Measurements from ENCODE around the gene FAM107B. TPM values are rescaled to one million over a fixed set of nuclear protein-coding genes. Genes with fewer than 3 reads are reported as not detected.
A peak's percentile ranks its signal among the peaks of the same experiment; 100 is the strongest.

Gene FAM107B
- total and polyA plus RNA-seq, 7 experiments from 2014 or later: 167 to 236 (median 211) TPM

DNA sequence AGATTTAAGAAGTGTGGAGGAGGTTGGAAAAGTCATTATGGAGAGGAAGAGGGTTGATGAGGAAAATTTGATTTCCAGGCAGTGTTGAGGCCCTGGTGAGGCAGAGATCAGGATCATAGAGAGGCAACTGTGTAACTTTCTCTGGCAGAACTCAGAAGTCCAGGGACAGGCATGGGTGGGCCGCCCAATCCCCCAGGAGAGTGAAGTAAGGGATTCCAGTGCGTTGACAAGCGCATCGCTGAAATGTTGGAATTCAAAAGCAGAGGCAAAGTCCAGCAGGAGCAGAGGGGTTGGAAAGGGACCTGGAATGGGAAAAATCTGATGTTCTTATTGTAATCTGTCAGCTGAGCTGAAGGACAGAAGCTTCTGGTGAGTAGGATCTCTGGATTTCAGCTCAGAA, 207.3 kb downstream of the FAM107B start:
- DNase-seq (no peak), ATAC-seq (no peak)
- H3K27ac ChIP-seq (ENCODE audit: low read depth, low read length): peak overlapping the region; percentile 87
- H3K9me3 ChIP-seq (ENCODE audit: control insufficient read depth in 2 of 3, low read length in 3 of 3): no peaks in the 10 kb centered on the region
- H3K27me3 ChIP-seq (ENCODE audit: control insufficient read depth in 2 of 2, insufficient read depth in 2 of 2, low read length in 2 of 2): no peaks in the 10 kb centered on the region
- H3K27me3 Mint-ChIP-seq: no peaks in the 10 kb centered on the region
- H3K4me3 ChIP-seq (ENCODE audit: low read length): no peak overlapping the region
- intact Hi-C loops (cut with micrococcal nuclease): no loop called here
- peaks cover 0 to 16% (median 5%) of the 10 kb centered on the region in 11 donors for H3K9me3 Mint-ChIP-seq
- H3K27ac Mint-ChIP-seq: peak overlapping the region; percentile 72 to 100 (median 96)
- H3K4me3 Mint-ChIP-seq: peak overlapping the region; percentile 23 to 97 (median 85)
- peaks cover 0 to 29% (median 6%) of the 10 kb centered on the region in 3 experiments for H3K36me3 ChIP-seq (ENCODE audit: control insufficient read depth in 2 of 3, insufficient read depth in 3 of 3, low read length in 3 of 3)
- ChIA-PET POLR2A (interaction anchor here (1.0 to 19.3 kb wide), 2 partner anchors 7 to 19 kb away, joined by 3 to 429 read pairs; no protein-coding TSS in a partner anchor), CTCF (interaction anchor here (0.7 to 0.9 kb wide), 2 partner anchors 16 to 300 kb away, joined by 3 to 4 read pairs; no protein-coding TSS in a partner anchor)
- peaks cover 72 to 88% (median 85%) of the 10 kb centered on the region in 7 donors for H3K4me1 Mint-ChIP-seq
- H3K36me3 Mint-ChIP-seq: peaks cover 15 to 60% (median 34%) of the 10 kb centered on the region in 5 donors
- H3K4me1 ChIP-seq (ENCODE audit: control insufficient read depth in 2 of 2, insufficient read depth in 2 of 2, low read length in 2 of 2): peaks cover 56 to 63% of the 10 kb centered on the region in 2 donors

GRCh38 chr10:14566498-14566897, 208.2 kb downstream of the FAM107B start:
- H3K27ac Mint-ChIP-seq: peak overlapping the region; percentile 92 to 99 (median 96)
- peak overlapping the region; percentile 48 to 97 (median 80) for H3K4me3 Mint-ChIP-seq
- DNase-seq (no peak), ATAC-seq (no peak)
- H3K27me3 Mint-ChIP-seq: no peaks in the 10 kb centered on the region
- peaks cover 15 to 59% (median 34%) of the 10 kb centered on the region in 5 donors for H3K36me3 Mint-ChIP-seq
- ChIA-PET CTCF (interaction anchor here (0.7 kb wide), 1 partner anchor 148 kb away, joined by 3 read pairs; no protein-coding TSS in a partner anchor), POLR2A (interaction anchor here (1.0 to 19.3 kb wide), 3 partner anchors 8 to 20 kb away, joined by 3 to 429 read pairs (median 3); no protein-coding TSS in a partner anchor)
- Histone ChIP-seq H3K4me1 (ENCODE audit: control insufficient read depth in 2 of 2, insufficient read depth in 2 of 2, low read length in 2 of 2) (peaks cover 58 to 68% of the 10 kb centered on the region in 2 donors), H3K27ac (ENCODE audit: low read depth, low read length) (peak overlapping the region; percentile 82), H3K9me3 (ENCODE audit: control insufficient read depth in 2 of 3, low read length in 3 of 3) (no peaks in the 10 kb centered on the region), H3K4me3 (ENCODE audit: low read length) (no peak overlapping the region), H3K27me3 (ENCODE audit: control insufficient read depth in 2 of 2, insufficient read depth in 2 of 2, low read length in 2 of 2) (no peaks in the 10 kb centered on the region), H3K36me3 (ENCODE audit: control insufficient read depth in 2 of 3, insufficient read depth in 3 of 3, low read length in 3 of 3) (peaks cover 0 to 29% (median 6%) of the 10 kb centered on the region in 3 experiments)
- H3K4me1 Mint-ChIP-seq: peaks cover 71 to 89% (median 87%) of the 10 kb centered on the region in 7 donors
- H3K9me3 Mint-ChIP-seq: peaks cover 0 to 16% (median 5%) of the 10 kb centered on the region in 11 donors
- intact Hi-C loops (cut with micrococcal nuclease): no loop called here

- CTCF ChIA-PET: interaction anchor here (0.8 to 1.9 kb wide), 3 partner anchors 18 to 32 kb away, joined by 3 to 10 read pairs (median 3); no protein-coding TSS in a partner anchor
- no peak for DNase-seq
- Mint-ChIP-seq H3K27ac (peak overlapping the region; percentile 92 to 99 (median 96)), H3K27me3 (no peaks in the 10 kb centered on the region), H3K4me3 (peak overlapping the region; percentile 58 to 93 (median 86)), H3K36me3 (peaks cover 16 to 61% (median 37%) of the 10 kb centered on the region in 5 donors), H3K4me1 (peaks cover 77 to 97% (median 91%) of the 10 kb centered on the region in 7 donors), H3K9me3 (peaks cover 0 to 16% (median 5%) of the 10 kb centered on the region in 11 donors)
- no peaks in the 10 kb centered on the region for H3K27me3 ChIP-seq (ENCODE audit: control insufficient read depth in 2 of 2, insufficient read depth in 2 of 2, low read length in 2 of 2)
- H3K4me1 ChIP-seq (ENCODE audit: control insufficient read depth in 2 of 2, insufficient read depth in 2 of 2, low read length in 2 of 2): peaks cover 71 to 75% of the 10 kb centered on the region in 2 donors
- intact Hi-C loops (cut with micrococcal nuclease): no loop called here
- no peak overlapping the region for H3K4me3 ChIP-seq (ENCODE audit: low read length)
- POLR2A ChIA-PET: interaction anchor here (1.3 to 19.3 kb wide), 5 partner anchors 9 to 33 kb away, joined by 3 to 429 read pairs (median 4); no protein-coding TSS in a partner anchor
- H3K36me3 ChIP-seq (ENCODE audit: control insufficient read depth in 2 of 3, insufficient read depth in 3 of 3, low read length in 3 of 3): peaks cover 0 to 29% (median 6%) of the 10 kb centered on the region in 3 experiments
- no peak for ATAC-seq
- H3K9me3 ChIP-seq (ENCODE audit: control insufficient read depth in 2 of 3, low read length in 3 of 3): no peaks in the 10 kb centered on the region
- H3K27ac ChIP-seq (ENCODE audit: low read depth, low read length): peak overlapping the region; percentile 82
Measured at GRCh38 chr10:14565199-14565598, 209.5 kb downstream of the FAM107B start.

GRCh38 chr10:14564268-14564744, 210.4 kb downstream of the FAM107B start:
- POLR2A ChIA-PET: interaction anchor here (0.6 to 19.3 kb wide), 13 partner anchors 7 to 258 kb away, joined by 3 to 429 read pairs (median 4); no protein-coding TSS in a partner anchor
- peaks cover 0 to 16% (median 5%) of the 10 kb centered on the region in 11 donors for H3K9me3 Mint-ChIP-seq
- DNase-seq (peak in 6 of 9 donors; percentile 42 to 62 (median 58)), ATAC-seq (peak; percentile 64)
- CTCF ChIA-PET: interaction anchor here (0.7 to 1.9 kb wide), 6 partner anchors 18 to 980 kb away, joined by 3 to 10 read pairs (median 3); partner anchors contain the start of genes CDNF, HSPA14 and MSANTD7
- peak overlapping the region; percentile 92 to 99 (median 96) for H3K27ac Mint-ChIP-seq
- Histone ChIP-seq H3K9me3 (ENCODE audit: control insufficient read depth in 2 of 3, low read length in 3 of 3) (no peaks in the 10 kb centered on the region), H3K27me3 (ENCODE audit: control insufficient read depth in 2 of 2, insufficient read depth in 2 of 2, low read length in 2 of 2) (no peaks in the 10 kb centered on the region), H3K36me3 (ENCODE audit: control insufficient read depth in 2 of 3, insufficient read depth in 3 of 3, low read length in 3 of 3) (peaks cover 0 to 29% (median 6%) of the 10 kb centered on the region in 3 experiments), H3K4me3 (ENCODE audit: low read length) (peak overlapping the region; percentile 51), H3K27ac (ENCODE audit: low read depth, low read length) (peak overlapping the region; percentile 82), H3K4me1 (ENCODE audit: control insufficient read depth in 2 of 2, insufficient read depth in 2 of 2, low read length in 2 of 2) (peaks cover 78 to 80% of the 10 kb centered on the region in 2 donors)
- H3K4me3 Mint-ChIP-seq: peak overlapping the region; percentile 76 to 93 (median 86)
- no peaks in the 10 kb centered on the region for H3K27me3 Mint-ChIP-seq
- H3K36me3 Mint-ChIP-seq: peaks cover 20 to 59% (median 41%) of the 10 kb centered on the region in 5 donors
- intact Hi-C loops (cut with micrococcal nuclease): loop anchor here (1.0 to 5.0 kb wide), 4 partner anchors 8 to 777 kb away; no protein-coding TSS in a partner anchor
- H3K4me1 Mint-ChIP-seq: peaks cover 84 to 100% (median 92%) of the 10 kb centered on the region in 7 donors

- no peaks in the 10 kb centered on the region for H3K27me3 ChIP-seq (ENCODE audit: control insufficient read depth in 2 of 2, insufficient read depth in 2 of 2, low read length in 2 of 2)
- POLR2A ChIA-PET: interaction anchor here (0.6 to 19.3 kb wide), 12 partner anchors 8 to 96 kb away, joined by 3 to 429 read pairs (median 4); no protein-coding TSS in a partner anchor
- Mint-ChIP-seq H3K4me3 (peak overlapping the region; percentile 68 to 93 (median 86)), H3K36me3 (peaks cover 20 to 53% (median 40%) of the 10 kb centered on the region in 5 donors), H3K27ac (peak overlapping the region; percentile 92 to 99 (median 96)), H3K9me3 (peaks cover 0 to 16% (median 5%) of the 10 kb centered on the region in 11 donors), H3K27me3 (no peaks in the 10 kb centered on the region), H3K4me1 (peaks cover 83 to 100% (median 92%) of the 10 kb centered on the region in 7 donors)
- intact Hi-C loops (cut with micrococcal nuclease): loop anchor here (2.0 to 5.0 kb wide), 3 partner anchors 19 to 776 kb away; no protein-coding TSS in a partner anchor
- ATAC-seq: no peak
- no peaks in the 10 kb centered on the region for H3K9me3 ChIP-seq (ENCODE audit: control insufficient read depth in 2 of 3, low read length in 3 of 3)
- H3K4me3 ChIP-seq (ENCODE audit: low read length): peak overlapping the region; percentile 51
- peaks cover 80 to 81% of the 10 kb centered on the region in 2 donors for H3K4me1 ChIP-seq (ENCODE audit: control insufficient read depth in 2 of 2, insufficient read depth in 2 of 2, low read length in 2 of 2)
- CTCF ChIA-PET: interaction anchor here (0.6 to 1.5 kb wide), 9 partner anchors 9 to 979 kb away, joined by 3 to 10 read pairs (median 4); partner anchors contain the start of genes CDNF, HSPA14 and MSANTD7
- no peak for DNase-seq
- H3K36me3 ChIP-seq (ENCODE audit: control insufficient read depth in 2 of 3, insufficient read depth in 3 of 3, low read length in 3 of 3): peaks cover 0 to 29% (median 6%) of the 10 kb centered on the region in 3 experiments
- peak overlapping the region; percentile 82 for H3K27ac ChIP-seq (ENCODE audit: low read depth, low read length)
Measured at GRCh38 chr10:14563359-14563940, 211.2 kb downstream of the FAM107B start.

DNA sequence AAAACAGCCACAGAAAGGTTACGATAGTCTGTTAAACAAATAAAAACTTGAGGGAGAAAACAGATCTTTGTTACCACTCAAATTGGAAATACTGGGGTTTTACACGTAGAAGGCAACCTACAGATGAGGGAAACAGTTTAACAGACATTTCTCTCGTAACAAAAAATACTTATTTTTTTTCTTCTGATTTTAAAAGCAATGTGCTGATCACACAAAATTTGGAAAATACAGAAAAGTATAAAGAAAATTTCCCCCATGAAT, 211.7 kb downstream of the FAM107B start:
- ATAC-seq (no peak), DNase-seq (no peak)
- intact Hi-C loops (cut with micrococcal nuclease): loop anchor here (2.0 to 5.0 kb wide), 3 partner anchors 18 to 776 kb away; no protein-coding TSS in a partner anchor
- peak overlapping the region; percentile 90 to 99 (median 96) for H3K27ac Mint-ChIP-seq
- H3K27ac ChIP-seq (ENCODE audit: low read depth, low read length): peak overlapping the region; percentile 82
- H3K9me3 Mint-ChIP-seq: peaks cover 0 to 16% (median 5%) of the 10 kb centered on the region in 11 donors
- H3K27me3 Mint-ChIP-seq: no peaks in the 10 kb centered on the region
- CTCF ChIA-PET: interaction anchor here (1.2 to 1.5 kb wide), 3 partner anchors 12 to 260 kb away, joined by 3 to 10 read pairs (median 4); no protein-coding TSS in a partner anchor
- no peaks in the 10 kb centered on the region for H3K27me3 ChIP-seq (ENCODE audit: control insufficient read depth in 2 of 2, insufficient read depth in 2 of 2, low read length in 2 of 2)
- H3K36me3 ChIP-seq (ENCODE audit: control insufficient read depth in 2 of 3, insufficient read depth in 3 of 3, low read length in 3 of 3): peaks cover 0 to 25% (median 5%) of the 10 kb centered on the region in 3 experiments
- peaks cover 83 to 100% (median 92%) of the 10 kb centered on the region in 7 donors for H3K4me1 Mint-ChIP-seq
- H3K36me3 Mint-ChIP-seq: peaks cover 22 to 51% (median 36%) of the 10 kb centered on the region in 5 donors
- POLR2A ChIA-PET: interaction anchor here (1.0 to 19.3 kb wide), 9 partner anchors 8 to 396 kb away, joined by 3 to 429 read pairs (median 5); partner anchors contain the start of gene MEIG1
- H3K9me3 ChIP-seq (ENCODE audit: control insufficient read depth in 2 of 3, low read length in 3 of 3): no peaks in the 10 kb centered on the region
- H3K4me3 ChIP-seq (ENCODE audit: low read length): peak overlapping the region; percentile 1
- peaks cover 80 to 81% of the 10 kb centered on the region in 2 donors for H3K4me1 ChIP-seq (ENCODE audit: control insufficient read depth in 2 of 2, insufficient read depth in 2 of 2, low read length in 2 of 2)
- peak overlapping the region; percentile 65 to 98 (median 86) for H3K4me3 Mint-ChIP-seq
